ENCODE results near the gene CTF1.
"Not testable (repeated sequence)": the region's sequence is repeated elsewhere in the genome, so short reads cannot be mapped to it uniquely, and the experiment has no call there.

Gene CTF1

GRCh38 chr16:30884760-30885159 is 11.7 kb upstream of the CTF1 start:
- in situ Hi-C loops (cut with HindIII; ENCODE audit: low pct_ligation_motif_present, low pct_unique_long_range_greater_than_20kb, low sequenced_read_pairs), result loop anchor here (25.0 kb wide), 1 partner anchor 97 kb away; the partner anchor contains the start of gene ZNF629
- DNase-seq, result no peak

GRCh38 chr16:30885196-30885595 is 11.2 kb upstream of the CTF1 start:
- DNase-seq, result no peak
- in situ Hi-C loops (cut with HindIII; ENCODE audit: low pct_ligation_motif_present, low pct_unique_long_range_greater_than_20kb, low sequenced_read_pairs), result loop anchor here (25.0 kb wide), 1 partner anchor 98 kb away; the partner anchor contains the start of gene ZNF629

GRCh38 chr16:30886145-30886544 is 10.3 kb upstream of the CTF1 start:
- DNase-seq, result no peak
- in situ Hi-C loops (cut with HindIII; ENCODE audit: low pct_ligation_motif_present, low pct_unique_long_range_greater_than_20kb, low sequenced_read_pairs), result loop anchor here (25.0 kb wide), 1 partner anchor 99 kb away; the partner anchor contains the start of gene ZNF629

- in situ Hi-C loops (cut with HindIII; ENCODE audit: low pct_ligation_motif_present, low pct_unique_long_range_greater_than_20kb, low sequenced_read_pairs), result loop anchor here (25.0 kb wide), 1 partner anchor 101 kb away; the partner anchor contains the start of gene ZNF629
These were observed 8.5 kb upstream of the CTF1 start for GRCh38 chr16:30887927-30888326.

GRCh38 chr16:30888856-30889499 is 7.4 kb upstream of the CTF1 start:
- in situ Hi-C loops (cut with HindIII; ENCODE audit: low pct_ligation_motif_present, low pct_unique_long_range_greater_than_20kb, low sequenced_read_pairs), result loop anchor here (25.0 kb wide), 1 partner anchor 102 kb away; the partner anchor contains the start of gene ZNF629
- DNase-seq, result no peak

More at GRCh38 chr16:30887927-30888326, 8.5 kb upstream of the CTF1 start:
- no peak for DNase-seq

GRCh38 chr16:30889721-30890120 is 6.7 kb upstream of the CTF1 start:
- in situ Hi-C loops (cut with HindIII; ENCODE audit: low pct_ligation_motif_present, low pct_unique_long_range_greater_than_20kb, low sequenced_read_pairs), result loop anchor here (25.0 kb wide), 1 partner anchor 102 kb away; the partner anchor contains the start of gene ZNF629
- peak; percentile 82 for DNase-seq

- in situ Hi-C loops (cut with HindIII; ENCODE audit: low pct_ligation_motif_present, low pct_unique_long_range_greater_than_20kb, low sequenced_read_pairs), result loop anchor here (25.0 kb wide), 1 partner anchor 104 kb away; the partner anchor contains the start of gene ZNF629
- not testable (repeated sequence) for DNase-seq
These were observed 5.2 kb upstream of the CTF1 start for GRCh38 chr16:30891043-30891823.

- in situ Hi-C loops (cut with HindIII; ENCODE audit: low pct_ligation_motif_present, low pct_unique_long_range_greater_than_20kb, low sequenced_read_pairs), result loop anchor here (25.0 kb wide), 1 partner anchor 106 kb away; the partner anchor contains the start of gene ZNF629
- no peak for DNase-seq
These were observed 3.6 kb upstream of the CTF1 start for GRCh38 chr16:30892670-30893416.

GRCh38 chr16:30893417-30893743 is 3.0 kb upstream of the CTF1 start:
- no peak for DNase-seq
- in situ Hi-C loops (cut with HindIII; ENCODE audit: low pct_ligation_motif_present, low pct_unique_long_range_greater_than_20kb, low sequenced_read_pairs), result loop anchor here (25.0 kb wide), 1 partner anchor 106 kb away; the partner anchor contains the start of gene ZNF629

GRCh38 chr16:30893744-30894539 is 2.5 kb upstream of the CTF1 start, which contains the start of gene BCL7C:
Gene BCL7C, minus strand, starts transcription at chr16:30894077. Its CDS starts 133 bp downstream, at chr16:30893944.
- peak; percentile 95 for DNase-seq
- in situ Hi-C loops (cut with HindIII; ENCODE audit: low pct_ligation_motif_present, low pct_unique_long_range_greater_than_20kb, low sequenced_read_pairs), result loop anchor here (25.0 kb wide), 1 partner anchor 107 kb away; the partner anchor contains the start of gene ZNF629

GRCh38 chr16:30894540-30895368 is 1.7 kb upstream of the CTF1 start:
- no peak for DNase-seq
- in situ Hi-C loops (cut with HindIII; ENCODE audit: low pct_ligation_motif_present, low pct_unique_long_range_greater_than_20kb, low sequenced_read_pairs), result loop anchor here (25.0 kb wide), 1 partner anchor 107 kb away; the partner anchor contains the start of gene ZNF629

- no peak for DNase-seq
- in situ Hi-C loops (cut with HindIII; ENCODE audit: low pct_ligation_motif_present, low pct_unique_long_range_greater_than_20kb, low sequenced_read_pairs), result loop anchor here (25.0 kb wide), 1 partner anchor 108 kb away; the partner anchor contains the start of gene ZNF629
These were observed 670 bp upstream of the CTF1 start for GRCh38 chr16:30895627-30896260.

- in situ Hi-C loops (cut with HindIII; ENCODE audit: low pct_ligation_motif_present, low pct_unique_long_range_greater_than_20kb, low sequenced_read_pairs), result loop anchor here (25.0 kb wide), 1 partner anchor 110 kb away; the partner anchor contains the start of gene ZNF629
These were observed 697 bp downstream of the CTF1 start for GRCh38 chr16:30896889-30897733.

GRCh38 chr16:30899794-30900193 is 3.4 kb downstream of the CTF1 start:
- DNase-seq, result no peak
- in situ Hi-C loops (cut with HindIII; ENCODE audit: low pct_ligation_motif_present, low pct_unique_long_range_greater_than_20kb, low sequenced_read_pairs), result loop anchor here (25.0 kb wide), 1 partner anchor 112 kb away; the partner anchor contains the start of gene ZNF629

More at GRCh38 chr16:30896889-30897733, 697 bp downstream of the CTF1 start:
- DNase-seq, result peak; percentile 95

GRCh38 chr16:30900588-30900987 is 4.2 kb downstream of the CTF1 start:
- DNase-seq, result no peak
- in situ Hi-C loops (cut with HindIII; ENCODE audit: low pct_ligation_motif_present, low pct_unique_long_range_greater_than_20kb, low sequenced_read_pairs), result no loop called here
